GM19043 (cell line): ENCODE measurements around the gene GRIP1.

Experiments
- ATAC-seq: cut with Tn5 transposase; IDR thresholded peaks from one replicate; pipeline ENCODE4 v1.9.1; 2021; ENCODE audit warnings: low read depth; ENCODE audit not compliant: unreplicated experiment

GRIP1 gene

DNA sequence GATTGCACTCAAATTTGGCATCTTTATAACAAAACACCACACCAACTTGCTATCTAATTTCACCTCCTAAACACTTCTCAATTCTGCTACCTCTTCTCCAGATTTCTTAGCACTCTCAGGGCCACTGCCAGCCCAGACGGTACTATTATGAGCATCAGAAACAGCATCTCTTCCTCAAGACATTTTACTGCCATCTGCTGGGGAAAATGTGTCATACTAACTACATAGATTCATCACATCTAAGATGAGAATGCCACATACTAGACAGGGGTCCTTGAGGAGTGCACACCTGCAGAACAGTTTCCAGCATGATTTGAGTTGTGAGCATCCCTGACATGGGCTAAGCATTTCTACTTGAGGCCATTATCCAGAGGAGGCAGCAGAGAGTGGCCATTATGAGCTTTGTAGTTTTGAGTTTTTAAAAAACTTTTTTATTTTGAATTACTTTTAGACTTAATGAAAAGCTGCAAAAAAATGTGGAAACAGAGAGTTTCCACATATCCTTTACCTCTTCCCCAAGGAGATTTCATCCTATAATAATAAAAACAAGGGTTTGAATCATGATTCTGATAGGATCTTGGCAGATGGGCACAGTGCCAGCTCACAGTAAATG, 15.1 kb upstream of the GRIP1 start:
- ATAC-seq = peak; percentile 88

DNA sequence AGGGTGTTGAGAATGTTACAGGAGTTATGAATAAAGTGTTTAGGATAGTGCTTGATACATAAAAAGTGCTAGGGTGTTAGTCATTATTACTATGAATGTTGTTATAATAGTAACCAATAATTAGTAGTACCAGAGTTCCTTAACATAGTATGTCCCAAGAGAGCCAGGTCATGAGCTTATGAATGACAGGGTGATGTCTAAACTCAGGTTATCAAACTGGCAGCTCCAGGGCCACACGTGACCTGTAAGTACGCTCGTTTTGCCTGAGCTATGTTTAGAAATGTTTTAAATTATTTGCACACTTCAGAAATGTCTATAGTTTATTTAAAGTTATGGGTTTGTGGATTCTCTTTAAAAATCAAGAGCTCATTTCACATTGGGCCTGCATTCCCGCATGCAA, 14.1 kb upstream of the GRIP1 start:
- ATAC-seq = no peak

DNA sequence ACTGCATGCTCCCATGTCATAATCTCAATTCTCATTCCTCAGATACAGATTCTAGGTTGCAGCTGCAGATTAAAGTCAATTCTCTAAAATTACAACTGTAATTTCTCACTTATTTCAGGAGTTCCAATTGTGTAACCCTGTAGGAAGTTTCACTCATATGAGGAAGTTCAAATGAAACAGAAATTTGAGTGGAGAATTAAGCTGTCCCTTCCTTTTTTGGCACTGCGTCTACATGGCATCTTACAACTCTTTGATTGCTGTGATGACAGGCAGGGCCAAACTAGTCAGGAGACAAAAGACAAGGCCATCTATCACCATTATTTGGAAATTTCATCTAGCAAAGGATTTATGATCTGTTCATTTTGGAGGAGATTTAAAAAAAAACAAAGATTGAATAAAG, 13.3 kb upstream of the GRIP1 start:
- no peak for ATAC-seq

GRCh38 chr12:66688846-66689439, 10.1 kb upstream of the GRIP1 start:
- no peak for ATAC-seq

GRCh38 chr12:66684222-66684621, 5.3 kb upstream of the GRIP1 start:
- ATAC-seq = no peak

DNA sequence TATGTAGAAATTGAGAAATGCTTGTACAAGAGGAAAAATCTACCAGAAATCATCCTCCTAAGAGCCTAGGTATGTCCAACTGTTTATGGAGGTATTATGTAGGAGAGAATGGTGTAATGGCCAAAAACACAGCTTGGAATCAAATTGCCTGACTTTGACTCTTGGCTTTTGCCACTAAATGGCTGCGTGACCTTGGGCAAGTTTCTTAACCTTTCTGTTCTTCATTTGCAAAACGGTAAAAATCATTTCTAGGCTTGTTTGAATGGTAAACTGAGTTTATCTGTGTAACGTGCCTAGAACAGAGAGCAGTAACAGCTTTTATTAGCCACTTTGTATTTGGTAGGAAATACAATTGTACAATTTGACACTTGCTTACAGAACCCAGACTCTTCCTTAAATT, 4.9 kb upstream of the GRIP1 start:
- no peak for ATAC-seq

DNA sequence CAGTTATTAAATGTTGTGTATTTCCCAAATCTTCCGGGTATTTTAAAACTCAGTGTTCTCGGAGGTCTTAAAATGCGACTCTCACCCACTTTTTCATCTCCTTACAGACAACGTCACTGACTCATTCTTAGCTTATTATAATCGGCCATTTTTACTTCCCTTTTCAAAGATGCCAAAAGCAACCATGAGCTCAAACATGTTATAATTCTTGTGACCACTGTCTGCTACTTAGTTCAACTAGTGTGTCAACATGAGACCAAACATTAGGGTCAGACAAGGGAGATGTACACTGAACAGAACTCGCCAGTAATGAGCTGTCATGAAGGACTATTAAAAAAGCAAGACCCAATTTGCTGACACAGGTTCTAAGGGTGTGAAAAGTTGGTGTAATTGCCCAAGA, 4.2 kb upstream of the GRIP1 start:
- no peak for ATAC-seq

GRCh38 chr12:66679461-66680084, 697 bp upstream of the GRIP1 start:
- no peak for ATAC-seq

DNA sequence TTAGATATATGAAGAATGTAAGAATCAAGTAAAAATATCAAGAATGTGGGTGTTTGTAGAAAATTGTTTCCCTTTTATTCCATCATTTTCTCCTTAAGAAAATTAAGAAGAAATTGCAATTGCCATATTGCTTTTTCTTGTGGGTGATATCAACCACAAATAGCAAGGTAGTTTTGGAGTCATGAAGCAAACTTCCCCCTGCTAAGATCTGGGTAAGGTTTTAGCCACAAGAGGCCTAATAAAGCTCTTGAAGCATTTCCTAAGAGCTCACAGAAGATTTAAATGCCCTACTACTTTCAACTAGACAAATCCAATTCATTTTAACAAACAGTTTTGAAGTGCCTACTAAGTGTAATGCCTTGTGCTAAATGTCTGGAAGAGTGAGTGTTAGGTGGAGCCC, 2.6 kb downstream of the GRIP1 start:
- ATAC-seq = no peak

- no peak for ATAC-seq
These were observed 4.3 kb downstream of the GRIP1 start for GRCh38 chr12:66674495-66675122.

DNA sequence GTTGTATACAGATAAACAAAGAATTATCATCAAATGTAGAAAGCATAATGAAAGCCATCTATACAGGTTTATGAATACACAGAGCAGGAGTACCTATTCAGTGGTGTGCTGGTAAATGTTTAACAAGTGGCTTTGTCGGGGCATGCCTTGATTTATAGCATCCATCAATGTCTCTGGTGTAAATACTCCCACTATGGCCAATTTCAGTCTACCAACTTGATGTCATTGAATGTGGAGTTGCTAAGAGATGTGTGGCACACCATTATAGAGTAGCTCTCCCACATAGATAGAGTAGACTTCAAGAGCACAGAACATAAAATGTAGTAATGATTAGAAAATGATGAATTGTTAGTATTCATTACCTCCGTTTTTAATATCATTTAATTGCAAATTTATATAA, 9.3 kb downstream of the GRIP1 start:
- no peak for ATAC-seq

GRCh38 chr12:66668311-66668710, 10.6 kb downstream of the GRIP1 start:
- ATAC-seq = no peak

GRCh38 chr12:66667906-66668305, 11.0 kb downstream of the GRIP1 start:
- no peak for ATAC-seq

DNA sequence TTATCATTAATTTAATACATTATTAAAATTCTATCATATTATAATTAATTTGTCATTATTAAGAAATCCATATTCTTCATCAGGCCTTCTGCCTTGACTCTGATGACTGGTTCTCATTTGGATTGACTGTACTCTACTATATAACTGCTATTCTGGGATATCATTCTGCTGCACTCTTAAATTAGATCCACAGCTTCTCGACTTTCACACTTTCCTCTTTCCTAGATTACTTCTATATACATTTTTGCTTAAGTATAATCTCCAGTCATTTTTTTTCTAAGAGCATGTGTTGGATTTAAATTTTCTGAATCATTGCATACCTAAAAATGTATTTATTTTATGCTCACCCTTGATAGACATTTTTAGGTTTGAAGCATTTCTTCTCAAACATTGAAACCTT, 12.4 kb downstream of the GRIP1 start:
- no peak for ATAC-seq

GRCh38 chr12:66665435-66665985, 13.4 kb downstream of the GRIP1 start:
- ATAC-seq = no peak

GRCh38 chr12:66664076-66664475, 14.8 kb downstream of the GRIP1 start:
- no peak for ATAC-seq

GRCh38 chr12:66663611-66664010, 15.3 kb downstream of the GRIP1 start:
- no peak for ATAC-seq

- ATAC-seq = no peak
These were observed 16.1 kb downstream of the GRIP1 start for GRCh38 chr12:66662729-66663128.

- no peak for ATAC-seq
These were observed 16.7 kb downstream of the GRIP1 start for GRCh38 chr12:66662179-66662578.

GRCh38 chr12:66661357-66661756, 17.5 kb downstream of the GRIP1 start:
- ATAC-seq = no peak

DNA sequence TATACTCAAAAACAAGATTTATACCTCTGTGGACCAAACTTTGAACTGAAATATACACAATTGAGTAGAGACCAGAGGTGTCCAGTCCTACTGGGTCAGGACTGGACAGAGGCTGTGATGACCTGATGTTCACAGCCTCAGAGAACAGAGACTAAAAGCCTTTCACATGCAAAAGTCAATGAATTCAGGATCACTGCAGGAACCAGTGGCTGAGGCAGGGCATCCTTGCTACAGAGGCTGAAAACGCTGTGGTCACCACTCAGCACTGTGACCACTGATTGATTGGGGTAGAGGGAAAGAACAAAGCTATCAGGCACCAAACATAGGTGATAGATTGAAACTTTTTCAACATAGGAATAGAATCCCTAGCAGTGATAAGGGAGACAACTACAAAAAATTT, 25.1 kb downstream of the GRIP1 start:
- no peak for ATAC-seq
